CD4-positive, alpha-beta memory T cell (primary cell): ENCODE data around the gene GOLT1A. TPM values are rescaled to one million over a fixed set of nuclear protein-coding genes. Genes with fewer than 3 reads are reported as not detected.
"Not testable (repeated sequence)": the region's sequence is repeated elsewhere in the genome, so short reads cannot be mapped to it uniquely, and the experiment has no call there.

Experiments used
- CTCF ChIA-PET: fragments of 350-600 bp; sonication (Branson Sonifier 250); formaldehyde crosslinking; loops from one replicate; lab custom pipeline; 2021; ENCODE audit warnings: inconsistent platforms; ENCODE audit not compliant: partially characterized antibody; lab: Charles Lee
- POLR2A ChIA-PET: fragments of 350-600 bp; sonication (Branson Sonifier 250); formaldehyde crosslinking; loops from one replicate; lab custom pipeline; 2021; ENCODE audit not compliant: partially characterized antibody; lab: Charles Lee
- DNase-seq, 5 donors: peaks; one replicate each; pipeline versions ENCODE4 v3.0.0 to v3.0.0-alpha.2; 2020 to 2022; ENCODE audit warnings: mixed read lengths in 1 of 5
- H3K27ac ChIP-seq: one replicate; pipeline ENCODE4 v1.7.0; 2013; ENCODE audit warnings: low read depth, low read length
- H3K27me3 ChIP-seq: 2 replicates; pipeline ENCODE4 v1.7.0; 2013; ENCODE audit warnings: mild to moderate bottlenecking, low read length, moderate library complexity; ENCODE audit not compliant: insufficient read depth
- H3K36me3 ChIP-seq: 2 replicates; pipeline ENCODE4 v1.7.0; 2013; ENCODE audit warnings: mild to moderate bottlenecking, low read length, moderate library complexity; ENCODE audit not compliant: insufficient read depth
- H3K4me1 ChIP-seq: 2 replicates; pipeline ENCODE4 v1.7.0; 2013; ENCODE audit warnings: mild to moderate bottlenecking, low read length, moderate library complexity; ENCODE audit not compliant: insufficient read depth
- H3K4me3 ChIP-seq, 2 donors: one replicate each; pipeline ENCODE4 v1.7.0; 2013; ENCODE audit warnings: low read length in 2 of 2, mild to moderate bottlenecking in 1 of 2
- H3K9me3 ChIP-seq, 2 donors: one replicate each; pipeline ENCODE4 v1.7.0; 2013; ENCODE audit warnings: low read length in 2 of 2, control low read depth in 1 of 2; ENCODE audit not compliant: control insufficient read depth in 1 of 2
- H3K27ac Mint-ChIP-seq, 7 donors: one replicate each; pipeline ENCODE4 v1.8.0; 2020 to 2021; ENCODE audit warnings: mixed read lengths in 7 of 7, mild to moderate bottlenecking in 6 of 7, inconsistent platforms in 3 of 7, moderate library complexity in 3 of 7
- H3K27me3 Mint-ChIP-seq, 2 donors: one replicate each; pipeline ENCODE4 v1.8.0; 2020 to 2021; ENCODE audit warnings: mixed read lengths in 2 of 2
- H3K36me3 Mint-ChIP-seq, 2 donors: one replicate each; pipeline ENCODE4 v1.8.0; 2020 to 2021; ENCODE audit warnings: mixed read lengths in 2 of 2, inconsistent platforms in 1 of 2, mild to moderate bottlenecking in 1 of 2
- H3K4me1 Mint-ChIP-seq, 4 donors: one replicate each; pipeline ENCODE4 v1.8.0; 2020 to 2021; ENCODE audit warnings: mixed read lengths in 4 of 4, mild to moderate bottlenecking in 1 of 4
- H3K4me3 Mint-ChIP-seq, 8 donors: one replicate each; pipeline ENCODE4 v1.8.0; 2020 to 2021; ENCODE audit warnings: mixed read lengths in 8 of 8, mild to moderate bottlenecking in 7 of 8, moderate library complexity in 6 of 8, inconsistent platforms in 3 of 8
- H3K9me3 Mint-ChIP-seq, 8 donors: one replicate each; pipeline ENCODE4 v1.8.0; 2020 to 2021; ENCODE audit warnings: mixed read lengths in 8 of 8, mild to moderate bottlenecking in 5 of 8, inconsistent platforms in 3 of 8, moderate library complexity in 1 of 8
- intact Hi-C: fragments of 100-400 bp; cut with micrococcal nuclease; formaldehyde crosslinking; loops from one replicate; pipeline ENCODE4 v1.15.1; 2023
- polyA plus RNA-seq, 2 donors: library from polyadenylated mRNA; unstranded; fragments of 300-500 nt; fragmentation: Illumina TruSeq; gene quantifications; one replicate each; pipeline ENCODE4 v1.2.3, GENCODE V29; 2021
- total RNA-seq, 2 experiments: library from RNA; stranded (reverse); gene quantifications; one replicate each; pipeline ENCODE4 v1.2.3, GENCODE V29; 2021

Gene GOLT1A
- total and polyA plus RNA-seq, 4 experiments from 2014 or later = 0.39 to 0.54 (median 0.41) TPM; not detected in 1

DNA sequence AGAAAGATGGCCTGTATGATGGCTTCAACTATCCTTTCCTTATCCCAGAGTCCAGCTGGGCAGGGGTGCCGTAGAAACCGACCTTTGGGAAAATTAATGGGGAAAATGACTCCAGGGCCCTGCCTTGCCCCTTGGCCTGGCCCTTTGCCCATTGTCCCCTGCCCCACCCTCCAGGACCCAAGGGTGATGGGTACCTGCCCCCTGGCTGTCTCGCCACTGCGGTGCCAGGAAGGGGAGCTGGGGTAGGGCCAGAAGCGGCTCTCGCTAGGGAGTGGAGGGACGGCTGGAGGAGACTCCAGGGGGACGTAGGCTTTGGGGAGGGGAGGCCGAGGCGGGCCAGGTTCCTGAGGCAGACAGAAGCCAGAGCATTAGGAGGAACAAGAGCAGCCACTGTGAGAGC is 29.1 kb upstream of the GOLT1A start:
- intact Hi-C loops = no loop called here
- H3K4me3 Mint-ChIP-seq = no peak overlapping the region
- no peak for DNase-seq
- no peak overlapping the region for H3K27ac ChIP-seq
- H3K9me3 Mint-ChIP-seq = no peaks in the 10 kb centered on the region
- no peak overlapping the region for H3K4me3 ChIP-seq
- no peaks in the 10 kb centered on the region for H3K9me3 ChIP-seq
- ChIA-PET POLR2A (no interaction called here), CTCF (no interaction called here)
- H3K36me3 Mint-ChIP-seq = no peaks in the 10 kb centered on the region
- peak overlapping the region in 1 of 7 donors; percentile 29 for H3K27ac Mint-ChIP-seq
- peaks cover 7 to 9% of the 10 kb centered on the region in 2 donors for H3K27me3 Mint-ChIP-seq
- H3K4me1 ChIP-seq = no peaks in the 10 kb centered on the region
- no peaks in the 10 kb centered on the region for H3K27me3 ChIP-seq
- no peaks in the 10 kb centered on the region for H3K4me1 Mint-ChIP-seq
- H3K36me3 ChIP-seq = no peaks in the 10 kb centered on the region

DNA sequence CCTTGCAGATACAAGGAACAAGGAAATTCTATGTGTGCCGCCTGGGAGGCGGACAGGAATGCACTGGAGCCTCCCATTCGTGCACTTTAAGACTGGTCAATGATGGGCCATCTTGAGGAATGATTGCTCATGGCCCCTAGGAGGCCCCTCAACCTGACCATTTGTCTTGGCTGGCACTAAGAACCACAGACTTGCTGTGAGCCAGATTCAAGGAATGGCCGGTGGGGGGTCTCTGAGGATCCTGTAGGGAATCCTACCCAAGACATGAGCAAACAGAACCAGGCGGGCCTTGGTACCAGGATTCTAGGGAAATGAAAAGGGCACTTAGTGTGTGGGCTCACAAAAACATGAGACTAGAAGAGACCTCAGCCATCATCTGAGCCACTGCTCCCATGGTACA is 28.1 kb upstream of the GOLT1A start:
- no peak for DNase-seq
- no peak overlapping the region for H3K27ac ChIP-seq
- Mint-ChIP-seq H3K27me3 (peaks cover 4 to 9% of the 10 kb centered on the region in 2 donors), H3K4me3 (no peak overlapping the region), H3K36me3 (no peaks in the 10 kb centered on the region), H3K4me1 (no peaks in the 10 kb centered on the region), H3K27ac (no peak overlapping the region), H3K9me3 (no peaks in the 10 kb centered on the region)
- no peaks in the 10 kb centered on the region for H3K4me1 ChIP-seq
- no peaks in the 10 kb centered on the region for H3K9me3 ChIP-seq
- ChIA-PET CTCF (no interaction called here), POLR2A (no interaction called here)
- no peaks in the 10 kb centered on the region for H3K27me3 ChIP-seq
- no peak overlapping the region for H3K4me3 ChIP-seq
- intact Hi-C loops = no loop called here
- H3K36me3 ChIP-seq = no peaks in the 10 kb centered on the region

- no peaks in the 10 kb centered on the region for H3K4me1 Mint-ChIP-seq
- CTCF ChIA-PET = no interaction called here
- Histone ChIP-seq H3K4me3 (no peak overlapping the region), H3K4me1 (no peaks in the 10 kb centered on the region), H3K36me3 (no peaks in the 10 kb centered on the region), H3K27ac (no peak overlapping the region), H3K9me3 (no peaks in the 10 kb centered on the region), H3K27me3 (no peaks in the 10 kb centered on the region)
- peaks cover 0 to 4% (median under 1%) of the 10 kb centered on the region in 8 donors for H3K9me3 Mint-ChIP-seq
- H3K4me3 Mint-ChIP-seq = no peak overlapping the region
- intact Hi-C loops = no loop called here
- POLR2A ChIA-PET = no interaction called here
- peaks cover 0 to 5% of the 10 kb centered on the region in 2 donors for H3K27me3 Mint-ChIP-seq
- no peak for DNase-seq
- no peaks in the 10 kb centered on the region for H3K36me3 Mint-ChIP-seq
- H3K27ac Mint-ChIP-seq = peak overlapping the region in 1 of 7 donors; percentile 36
Observed at GRCh38 chr1:204241050-204241449, 27.3 kb upstream of the GOLT1A start.

DNA sequence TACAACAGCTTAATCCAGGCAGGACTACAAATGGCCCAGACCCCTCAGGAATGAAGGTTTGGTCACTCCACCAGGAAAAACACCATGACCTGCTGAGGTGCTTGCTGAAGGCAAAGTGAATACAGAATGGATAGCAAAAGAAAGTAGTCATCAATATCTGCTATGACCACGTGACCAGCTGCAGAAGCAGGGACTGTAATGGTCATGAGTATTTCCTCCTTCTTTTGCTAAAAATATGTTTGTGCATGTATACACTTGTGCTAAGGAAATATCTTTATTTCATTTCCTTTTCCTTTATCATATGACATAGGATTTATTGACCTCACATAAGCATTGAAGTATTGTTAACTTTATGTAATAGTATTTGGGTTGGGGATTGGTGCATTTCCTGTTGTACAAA is 26.4 kb upstream of the GOLT1A start:
- CTCF ChIA-PET = no interaction called here

DNA sequence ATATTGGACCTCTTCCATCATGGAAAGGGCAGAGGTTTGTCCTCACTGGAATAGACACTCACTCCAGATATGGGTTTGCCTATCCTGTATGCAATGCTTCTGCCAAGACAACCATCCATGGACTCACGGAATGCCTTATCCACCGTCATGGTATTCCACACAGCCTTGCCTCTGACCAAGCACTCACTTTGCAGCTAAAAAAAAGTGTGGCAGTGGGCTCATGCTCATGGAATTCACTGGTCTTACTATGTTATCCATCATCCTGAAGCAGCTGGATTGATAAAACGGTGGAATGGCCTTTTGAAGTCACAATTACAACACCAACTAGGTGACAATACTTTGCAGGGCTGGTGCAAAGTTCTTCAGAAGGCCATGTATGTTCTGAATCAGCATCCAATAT is 25.6 kb upstream of the GOLT1A start:
- H3K4me3 ChIP-seq, H3K27me3 ChIP-seq, POLR2A ChIA-PET, H3K27me3 Mint-ChIP-seq, H3K27ac Mint-ChIP-seq, H3K27ac ChIP-seq, H3K4me3 Mint-ChIP-seq, DNase-seq, intact Hi-C loops, H3K4me1 ChIP-seq, CTCF ChIA-PET, H3K36me3 ChIP-seq, H3K4me1 Mint-ChIP-seq, H3K9me3 ChIP-seq, H3K36me3 Mint-ChIP-seq, H3K9me3 Mint-ChIP-seq: not testable (repeated sequence)

More for the DNA sequence above, 26.4 kb upstream of the GOLT1A start:
- H3K36me3 Mint-ChIP-seq = no peaks in the 10 kb centered on the region
- DNase-seq = no peak
- H3K27ac Mint-ChIP-seq = no peak overlapping the region
- no peaks in the 10 kb centered on the region for H3K36me3 ChIP-seq
- POLR2A ChIA-PET = no interaction called here
- peaks cover 0 to 4% of the 10 kb centered on the region in 2 donors for H3K27me3 Mint-ChIP-seq
- H3K4me3 ChIP-seq = no peak overlapping the region
- H3K9me3 ChIP-seq = no peaks in the 10 kb centered on the region
- peaks cover 0 to 5% (median 1%) of the 10 kb centered on the region in 8 donors for H3K9me3 Mint-ChIP-seq
- no peak overlapping the region for H3K27ac ChIP-seq
- no peaks in the 10 kb centered on the region for H3K27me3 ChIP-seq
- no peaks in the 10 kb centered on the region for H3K4me1 Mint-ChIP-seq
- H3K4me1 ChIP-seq = no peaks in the 10 kb centered on the region
- no peak overlapping the region for H3K4me3 Mint-ChIP-seq
- intact Hi-C loops = no loop called here

GRCh38 chr1:204238520-204238919 is 24.7 kb upstream of the GOLT1A start:
- H3K9me3 ChIP-seq, H3K4me3 Mint-ChIP-seq, H3K27me3 Mint-ChIP-seq, CTCF ChIA-PET, H3K36me3 ChIP-seq, H3K4me3 ChIP-seq, intact Hi-C loops, H3K4me1 ChIP-seq, DNase-seq, H3K27ac Mint-ChIP-seq, H3K36me3 Mint-ChIP-seq, H3K27me3 ChIP-seq, H3K27ac ChIP-seq, H3K4me1 Mint-ChIP-seq, H3K9me3 Mint-ChIP-seq, POLR2A ChIA-PET: not testable (repeated sequence)

DNA sequence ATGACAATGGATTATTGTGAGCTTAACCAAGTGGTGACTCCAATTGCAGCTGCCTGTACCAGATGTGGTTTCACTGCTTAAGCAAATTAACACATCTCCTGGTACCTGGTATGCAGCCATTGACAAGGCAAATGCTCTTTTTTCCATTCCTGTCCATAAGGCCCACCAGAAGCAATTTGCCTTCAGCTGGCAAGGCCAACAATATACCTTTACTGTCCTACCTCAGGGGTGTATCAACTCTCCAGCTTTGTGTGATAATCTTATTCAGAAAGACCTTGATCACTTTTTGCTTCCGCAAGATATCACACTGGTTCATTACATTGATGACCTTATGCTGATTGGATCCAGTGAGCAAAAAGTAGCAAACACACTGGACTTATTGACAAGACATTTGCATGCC is 23.7 kb upstream of the GOLT1A start:
- H3K9me3 ChIP-seq, DNase-seq, H3K27me3 Mint-ChIP-seq, H3K27ac Mint-ChIP-seq, H3K4me1 ChIP-seq, H3K36me3 ChIP-seq, H3K36me3 Mint-ChIP-seq, POLR2A ChIA-PET, H3K4me1 Mint-ChIP-seq, H3K9me3 Mint-ChIP-seq, CTCF ChIA-PET, H3K4me3 ChIP-seq, H3K4me3 Mint-ChIP-seq, H3K27ac ChIP-seq, H3K27me3 ChIP-seq, intact Hi-C loops: not testable (repeated sequence)

DNA sequence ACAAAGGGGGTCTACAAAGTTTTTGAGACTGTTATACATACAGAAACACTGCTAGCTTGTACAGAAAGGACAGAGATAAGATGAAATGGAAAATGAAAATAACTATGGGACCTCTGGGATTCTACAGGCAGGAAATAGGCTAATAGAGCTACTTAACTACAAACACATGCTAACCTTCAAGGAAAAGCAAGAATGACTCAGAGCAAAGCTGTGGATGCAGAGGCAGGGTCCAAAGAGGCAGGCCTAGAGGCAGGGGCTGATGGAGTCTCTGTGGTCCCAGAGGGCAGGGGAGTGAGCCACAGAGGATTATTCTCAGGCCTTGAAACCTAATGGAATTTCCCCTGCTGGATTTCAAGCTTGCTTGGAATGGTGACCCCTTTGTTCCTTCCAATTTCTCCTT is 18.7 kb upstream of the GOLT1A start:
- Mint-ChIP-seq H3K9me3 (peaks cover 0 to 5% (median 1%) of the 10 kb centered on the region in 8 donors), H3K4me1 (no peaks in the 10 kb centered on the region), H3K36me3 (no peaks in the 10 kb centered on the region), H3K27ac (peak overlapping the region in 1 of 7 donors; percentile 2), H3K27me3 (peaks cover 1 to 5% of the 10 kb centered on the region in 2 donors), H3K4me3 (no peak overlapping the region)
- Histone ChIP-seq H3K4me3 (no peak overlapping the region), H3K27me3 (no peaks in the 10 kb centered on the region), H3K36me3 (no peaks in the 10 kb centered on the region), H3K4me1 (no peaks in the 10 kb centered on the region), H3K27ac (no peak overlapping the region), H3K9me3 (no peaks in the 10 kb centered on the region)
- DNase-seq = no peak
- intact Hi-C loops = no loop called here
- CTCF ChIA-PET = no interaction called here
- POLR2A ChIA-PET = no interaction called here
